ENCODE results near the gene SAMD4B. TPM values are rescaled to one million over a fixed set of nuclear protein-coding genes. Genes with fewer than 3 reads are reported as not detected.

SAMD4B gene
- total and polyA plus RNA-seq, 9 of the 15 experiments (the other 6 are each of a cell fraction or from before 2014, with no cell fraction given) = 3.4 to 90.5 (median 38.0) TPM

- TF ChIP-seq POLR3A (IDR thresholded peaks at IDR 0.05; ENCODE audit: borderline replicate concordance, extremely low read depth, insufficient read depth, insufficient read length) (no peak), MNT (conservative IDR thresholded peaks at IDR 0.05) (peak in 1 of 2 experiments; percentile 74; a peak in 1 of 4 replicates), SUPT5H (IDR thresholded peaks at IDR 0.05) (peak; percentile 93; the same call in 1 of the 2 replicates), ZNF143 (CRISPR knock-in tag; IDR thresholded peaks at IDR 0.05) (peak; percentile 87), KDM2B (CRISPR knock-in tag; IDR thresholded peaks at IDR 0.05) (no peak), EP300 (IDR thresholded peaks at IDR 0.05; ENCODE audit: low read length) (peak; percentile 36), PHF8 (IDR thresholded peaks at IDR 0.05; ENCODE audit: borderline replicate concordance, low read length) (peak; percentile 59; the same call in 1 of the 2 replicates), SLC30A9 (CRISPR knock-in tag; IDR thresholded peaks at IDR 0.05) (no peak), CTBP1 (IDR thresholded peaks at IDR 0.05; ENCODE audit: borderline replicate concordance) (peak; percentile 82), RAD21 (CRISPR knock-in tag; conservative IDR thresholded peaks at IDR 0.05 in 1 of 2, IDR thresholded peaks at IDR 0.05 in 1 of 2) (peak in 1 of 2 experiments; percentile 26; a peak in 1 of 4 replicates), ZNF589 (CRISPR knock-in tag; IDR thresholded peaks at IDR 0.05; ENCODE audit: low read depth) (no peak), NCOA2 (IDR thresholded peaks at IDR 0.05; ENCODE audit: partially characterized antibody in 2 of 2) (peak in 1 of 2 experiments; percentile 97), POLR2H (tag; IDR thresholded peaks at IDR 0.05; ENCODE audit: low read depth) (peak; percentile 93), TFAP4 (CRISPR knock-in tag; IDR thresholded peaks at IDR 0.05; ENCODE audit: borderline replicate concordance) (peak; percentile 77), YY1 (IDR thresholded peaks at IDR 0.05; ENCODE audit: borderline replicate concordance in 1 of 3, control insufficient read depth in 1 of 3, extremely low read depth in 1 of 3, insufficient read depth in 3 of 3, insufficient read length in 1 of 3, insufficient replicate concordance in 2 of 3, low read depth in 1 of 3, low read length in 2 of 3) (peak; percentile 70 to 93 (median 88)), RBM25 (IDR thresholded peaks at IDR 0.05; ENCODE audit: low read depth, low read length, severe bottlenecking) (peak; percentile 69), ZFPM2 (CRISPR knock-in tag; IDR thresholded peaks at IDR 0.05) (0 out of 2 replicates have a peak, but pooled peaks have one; percentile 76), RUNX1 (IDR thresholded peaks at IDR 0.05; ENCODE audit: low read depth) (0 out of 2 replicates have a peak, but pooled peaks have one; percentile 35), ZNF431 (CRISPR knock-in tag; IDR thresholded peaks at IDR 0.05) (0 out of 2 replicates have a peak, but pooled peaks have one; percentile 47), ZNF445 (CRISPR knock-in tag; IDR thresholded peaks at IDR 0.05; ENCODE audit: low read depth) (no peak), SMARCB1 (IDR thresholded peaks at IDR 0.05; ENCODE audit: insufficient read length, low read depth) (no peak), HMBOX1 (IDR thresholded peaks at IDR 0.05) (peak; percentile 95), CEBPB (tag; IDR thresholded peaks at IDR 0.05) (peak; percentile 80), DACH1 (IDR thresholded peaks at IDR 0.05; ENCODE audit: partially characterized antibody) (peak; percentile 81)
Measured at GRCh38 chr19:39390751-39391437, 48.7 kb downstream of the SAMD4B start, which contains the start of the genes MED29 and PAF1 (continued).

Measured in K562 (cell line).